Measurements from ENCODE around the gene ART5. TPM values are rescaled to one million over a fixed set of nuclear protein-coding genes. Genes with fewer than 3 reads are reported as not detected.

The ART5 gene
- total RNA-seq, 1 experiment from 2014 or later, result not detected

DNA sequence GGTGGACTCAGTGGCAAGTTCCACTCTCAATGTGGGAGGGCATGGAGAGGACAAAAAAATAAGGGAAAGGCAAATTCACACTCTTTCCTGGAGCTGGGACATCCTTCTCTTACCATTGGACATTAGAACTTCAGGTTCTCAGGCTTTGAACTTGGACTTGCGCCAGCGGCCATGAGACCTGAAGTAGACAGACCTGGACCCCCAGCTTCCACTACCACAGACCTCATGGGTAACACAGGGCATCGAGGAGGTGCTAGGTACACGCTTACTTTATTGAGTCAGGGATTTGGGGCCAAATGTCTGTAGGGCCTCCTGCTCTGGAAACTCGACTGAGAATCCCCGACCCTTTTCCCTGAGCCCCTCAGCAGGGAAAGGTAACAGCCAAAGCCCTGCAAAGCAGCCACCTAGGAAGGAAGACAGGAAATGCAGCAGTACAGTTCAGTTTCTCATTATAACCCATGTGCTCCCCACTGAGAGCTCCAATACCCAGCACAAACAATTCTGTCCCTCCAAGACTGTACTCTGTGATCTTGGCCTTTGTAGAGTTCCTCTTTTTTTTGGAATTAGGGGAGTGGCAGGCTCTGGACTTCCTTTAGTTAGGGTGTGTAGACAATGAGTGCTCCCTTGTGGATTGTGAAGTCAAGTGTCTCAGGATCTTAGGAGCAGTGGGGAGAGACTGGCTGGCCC lies 23.7 kb upstream of the ART5 start:
- DNase-seq, result no peak
- intact Hi-C loops (cut with micrococcal nuclease), result no loop called here
- Histone ChIP-seq H3K9ac (ENCODE audit: low read length) (no peak overlapping the region), H4K20me1 (ENCODE audit: low read length) (no peaks in the 10 kb centered on the region), H3K4me2 (ENCODE audit: low read length) (no peak overlapping the region), H3K9me2 (replicated peaks; ENCODE audit: low read length) (no peaks in the 10 kb centered on the region), H3K4me3 (ENCODE audit: low read length) (no peak overlapping the region), H3K27me3 (ENCODE audit: low read length) (no peaks in the 10 kb centered on the region), H2AFZ (ENCODE audit: low read length) (no peak overlapping the region), H3F3A (ENCODE audit: low read length, unreplicated experiment) (no peaks in the 10 kb centered on the region), H3K9me3 (ENCODE audit: low read length) (no peaks in the 10 kb centered on the region), H3K4me1 (ENCODE audit: insufficient read depth, low read length) (no peaks in the 10 kb centered on the region), H3K79me2 (ENCODE audit: low read length) (no peaks in the 10 kb centered on the region), H3K36me3 (ENCODE audit: low read depth, low read length) (no peaks in the 10 kb centered on the region), H3K27ac (ENCODE audit: low read length) (no peak overlapping the region)
- no TSS peak for BruUV-seq (replicated peaks)
- ChIA-PET POLR2A (ENCODE audit: unreplicated experiment) (no interaction called here), CTCF (no interaction called here)
- ATAC-seq, result no peak
- TF ChIP-seq, protein P1, sequence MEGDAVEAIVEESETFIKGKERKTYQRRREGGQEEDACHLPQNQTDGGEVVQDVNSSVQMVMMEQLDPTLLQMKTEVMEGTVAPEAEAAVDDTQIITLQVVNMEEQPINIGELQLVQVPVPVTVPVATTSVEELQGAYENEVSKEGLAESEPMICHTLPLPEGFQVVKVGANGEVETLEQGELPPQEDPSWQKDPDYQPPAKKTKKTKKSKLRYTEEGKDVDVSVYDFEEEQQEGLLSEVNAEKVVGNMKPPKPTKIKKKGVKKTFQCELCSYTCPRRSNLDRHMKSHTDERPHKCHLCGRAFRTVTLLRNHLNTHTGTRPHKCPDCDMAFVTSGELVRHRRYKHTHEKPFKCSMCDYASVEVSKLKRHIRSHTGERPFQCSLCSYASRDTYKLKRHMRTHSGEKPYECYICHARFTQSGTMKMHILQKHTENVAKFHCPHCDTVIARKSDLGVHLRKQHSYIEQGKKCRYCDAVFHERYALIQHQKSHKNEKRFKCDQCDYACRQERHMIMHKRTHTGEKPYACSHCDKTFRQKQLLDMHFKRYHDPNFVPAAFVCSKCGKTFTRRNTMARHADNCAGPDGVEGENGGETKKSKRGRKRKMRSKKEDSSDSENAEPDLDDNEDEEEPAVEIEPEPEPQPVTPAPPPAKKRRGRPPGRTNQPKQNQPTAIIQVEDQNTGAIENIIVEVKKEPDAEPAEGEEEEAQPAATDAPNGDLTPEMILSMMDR (conservative IDR thresholded peaks at IDR 0.05; ENCODE audit: low read depth, low read length), result no peak
- TF ChIP-seq EZH2 (IDR thresholded peaks at IDR 0.05; ENCODE audit: low read length, unreplicated experiment) (no peak), EZH2phosphoT487 (IDR thresholded peaks at IDR 0.05; ENCODE audit: borderline replicate concordance, low read length) (no peak)

DNA sequence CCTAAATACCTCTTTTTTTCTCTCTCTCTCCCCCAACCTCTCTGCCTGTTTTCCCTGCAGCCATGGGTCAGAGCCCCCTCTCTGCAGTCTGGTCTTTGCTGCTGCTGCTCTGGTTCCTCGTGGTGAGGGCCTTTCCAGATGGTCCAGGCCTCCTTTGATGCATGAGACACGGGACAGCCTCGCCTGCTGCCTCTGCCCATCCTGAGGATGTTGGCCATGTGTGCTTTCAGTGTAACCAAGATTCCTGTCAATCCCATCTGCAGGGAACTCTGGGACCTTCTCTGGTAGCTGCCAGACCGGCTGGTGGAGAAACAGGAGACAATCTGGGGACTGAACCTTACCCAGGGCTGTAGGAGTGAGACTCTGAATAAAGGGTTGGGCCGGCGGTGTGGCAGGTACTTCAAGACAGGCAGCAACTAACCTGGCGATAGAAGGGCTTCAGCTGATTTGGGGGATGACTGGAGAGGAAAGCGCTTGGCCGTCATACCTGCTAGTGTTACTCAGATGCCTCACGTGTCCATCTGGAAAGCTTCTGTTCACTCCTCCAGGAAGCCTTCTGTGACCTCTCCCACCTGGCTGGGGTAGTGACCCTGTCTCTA lies 22.3 kb upstream of the ART5 start:
- no TSS peak for BruUV-seq (replicated peaks)
- Histone ChIP-seq H3K79me2 (ENCODE audit: low read length) (no peaks in the 10 kb centered on the region), H3K9me3 (ENCODE audit: low read length) (no peaks in the 10 kb centered on the region), H3K9ac (ENCODE audit: low read length) (no peak overlapping the region), H3K9me2 (replicated peaks; ENCODE audit: low read length) (no peaks in the 10 kb centered on the region), H3K4me2 (ENCODE audit: low read length) (no peak overlapping the region), H4K20me1 (ENCODE audit: low read length) (no peaks in the 10 kb centered on the region), H3K27ac (ENCODE audit: low read length) (no peak overlapping the region), H2AFZ (ENCODE audit: low read length) (no peak overlapping the region), H3K36me3 (ENCODE audit: low read depth, low read length) (no peaks in the 10 kb centered on the region), H3K27me3 (ENCODE audit: low read length) (no peaks in the 10 kb centered on the region), H3F3A (ENCODE audit: low read length, unreplicated experiment) (no peaks in the 10 kb centered on the region), H3K4me1 (ENCODE audit: insufficient read depth, low read length) (no peaks in the 10 kb centered on the region), H3K4me3 (ENCODE audit: low read length) (no peak overlapping the region)
- TF ChIP-seq EZH2phosphoT487 (IDR thresholded peaks at IDR 0.05; ENCODE audit: borderline replicate concordance, low read length), result no peak
- no peak for TF ChIP-seq EZH2 (IDR thresholded peaks at IDR 0.05; ENCODE audit: low read length, unreplicated experiment)
- TF ChIP-seq, protein P1 (conservative IDR thresholded peaks at IDR 0.05; ENCODE audit: low read depth, low read length), result no peak
- ChIA-PET CTCF (no interaction called here), POLR2A (ENCODE audit: unreplicated experiment) (no interaction called here)
- intact Hi-C loops (cut with micrococcal nuclease), result no loop called here
- no peak for ATAC-seq
- no peak for DNase-seq

DNA sequence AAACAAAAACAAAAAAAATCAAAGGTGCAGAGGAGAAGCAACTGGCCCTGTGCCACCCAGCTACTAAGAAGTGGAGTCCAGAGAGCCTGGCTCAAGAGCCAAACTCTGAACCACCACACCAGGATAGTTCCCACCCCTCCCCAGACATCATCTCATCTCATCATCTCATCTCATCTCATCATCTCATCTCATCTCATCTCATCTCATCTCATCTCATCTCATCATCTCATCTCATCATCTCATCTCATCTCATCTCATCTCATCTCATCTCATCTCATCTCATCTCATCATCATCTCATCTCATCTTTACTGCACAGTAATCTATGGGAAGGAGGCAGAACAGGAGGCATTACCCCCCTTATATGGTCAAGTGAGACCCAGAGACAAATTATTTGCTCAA lies 21.1 kb upstream of the ART5 start:
- no TSS peak for BruUV-seq (replicated peaks)
- Histone ChIP-seq H3K4me1 (ENCODE audit: insufficient read depth, low read length) (no peaks in the 10 kb centered on the region), H4K20me1 (ENCODE audit: low read length) (no peaks in the 10 kb centered on the region), H3K9ac (ENCODE audit: low read length) (no peak overlapping the region), H3K36me3 (ENCODE audit: low read depth, low read length) (no peaks in the 10 kb centered on the region), H3K4me3 (ENCODE audit: low read length) (no peak overlapping the region), H3K79me2 (ENCODE audit: low read length) (no peaks in the 10 kb centered on the region), H3K9me3 (ENCODE audit: low read length) (no peaks in the 10 kb centered on the region), H3K9me2 (replicated peaks; ENCODE audit: low read length) (no peaks in the 10 kb centered on the region), H3K27me3 (ENCODE audit: low read length) (no peaks in the 10 kb centered on the region), H3K27ac (ENCODE audit: low read length) (no peak overlapping the region), H2AFZ (ENCODE audit: low read length) (no peak overlapping the region), H3K4me2 (ENCODE audit: low read length) (no peak overlapping the region), H3F3A (ENCODE audit: low read length, unreplicated experiment) (no peaks in the 10 kb centered on the region)
- POLR2A ChIA-PET (ENCODE audit: unreplicated experiment), result no interaction called here
- intact Hi-C loops (cut with micrococcal nuclease), result no loop called here
- ATAC-seq (no peak), DNase-seq (no peak)
- TF ChIP-seq EZH2phosphoT487 (IDR thresholded peaks at IDR 0.05; ENCODE audit: borderline replicate concordance, low read length) (no peak), EZH2 (IDR thresholded peaks at IDR 0.05; ENCODE audit: low read length, unreplicated experiment) (no peak)
- TF ChIP-seq, protein P1 (conservative IDR thresholded peaks at IDR 0.05; ENCODE audit: low read depth, low read length), result no peak
- CTCF ChIA-PET, result no interaction called here

Data from PC-3 (cell line).